ENCODE results near the gene MPHOSPH10.
"Not testable (repeated sequence)": the region's sequence is repeated elsewhere in the genome, so short reads cannot be mapped to it uniquely, and the experiment has no call there.

MPHOSPH10 gene

GRCh38 chr2:71174207-71174606 lies 43.8 kb downstream of the MPHOSPH10 start:
- DNase-seq, result no peak

- DNase-seq, result not testable (repeated sequence)
Measured at GRCh38 chr2:71178836-71179235, 48.4 kb downstream of the MPHOSPH10 start.

GRCh38 chr2:71181316-71181715 lies 50.9 kb downstream of the MPHOSPH10 start:
- DNase-seq, result no peak

- not testable (repeated sequence) for DNase-seq
Measured at GRCh38 chr2:71183306-71184115, 53.1 kb downstream of the MPHOSPH10 start.

- no peak for DNase-seq
Measured at GRCh38 chr2:71186973-71187372, 56.5 kb downstream of the MPHOSPH10 start.

- DNase-seq, result no peak
Measured at GRCh38 chr2:71187589-71187988, 57.2 kb downstream of the MPHOSPH10 start.

GRCh38 chr2:71190656-71191569 lies 60.5 kb downstream of the MPHOSPH10 start:
- DNase-seq, result no peak

GRCh38 chr2:71191570-71191943 lies 61.1 kb downstream of the MPHOSPH10 start:
- no peak for DNase-seq
